Measurements from ENCODE around the gene WDR83.

The WDR83 gene

DNA sequence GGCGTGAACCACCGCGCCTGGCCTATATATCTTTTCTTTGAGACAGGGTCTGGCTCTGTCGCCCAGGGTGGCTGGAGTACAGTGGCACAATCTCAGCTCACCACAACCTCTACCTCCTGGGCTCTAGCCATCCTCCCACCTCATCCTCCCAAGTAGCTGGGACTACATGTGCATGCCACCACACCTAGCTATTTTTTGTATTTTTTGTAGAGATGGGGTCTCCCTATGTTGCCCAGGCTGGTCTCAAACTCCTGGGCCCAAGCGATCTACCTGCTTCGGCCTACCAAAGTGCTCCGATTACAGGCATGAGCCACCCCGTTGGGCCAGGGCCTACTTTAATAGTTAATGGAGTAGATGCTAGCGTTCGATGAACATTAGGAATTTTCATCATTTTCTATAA, 53.7 kb downstream of the WDR83 start:
- DNase-seq: no peak

DNA sequence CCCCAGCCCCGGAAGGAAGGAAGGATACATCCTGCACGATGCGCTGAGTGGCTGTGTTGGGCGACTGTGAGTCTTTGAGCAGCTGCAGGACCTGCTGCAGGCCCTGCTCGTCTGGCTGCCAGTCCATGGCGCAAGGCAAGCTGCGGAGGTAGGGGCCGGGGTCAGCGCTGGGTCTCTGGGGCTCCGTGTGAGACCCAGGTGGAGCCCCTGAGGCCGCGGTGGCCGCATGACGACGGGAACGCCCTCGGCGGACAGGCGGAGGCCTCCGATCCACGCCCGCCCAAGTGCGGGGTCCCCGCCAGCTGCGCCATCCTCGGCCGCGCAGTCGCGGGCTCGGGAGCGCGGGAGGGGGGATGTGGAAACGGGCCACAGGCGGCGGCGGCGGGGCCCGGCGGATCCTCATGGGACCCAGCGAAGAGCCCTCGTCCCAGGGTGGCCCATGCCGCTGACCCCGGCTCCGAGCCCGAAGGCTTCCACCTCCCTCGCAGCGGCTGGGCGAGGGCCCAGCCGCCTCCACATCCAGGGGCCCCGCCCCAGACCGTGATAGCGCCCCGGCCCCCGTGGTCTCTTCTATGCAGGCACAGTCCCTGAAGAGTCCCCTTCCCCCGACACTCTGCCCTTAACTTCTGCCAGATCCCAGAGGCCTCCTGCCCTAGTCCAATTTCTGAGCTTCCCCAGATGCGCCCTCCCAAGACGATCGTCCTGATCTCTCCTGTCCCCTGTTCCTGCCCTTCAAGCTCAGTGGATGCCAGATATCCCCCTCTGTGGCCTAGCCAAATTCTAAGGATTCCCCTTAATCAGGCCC, 54.4 kb downstream of the WDR83 start:
- no peak for DNase-seq

DNA sequence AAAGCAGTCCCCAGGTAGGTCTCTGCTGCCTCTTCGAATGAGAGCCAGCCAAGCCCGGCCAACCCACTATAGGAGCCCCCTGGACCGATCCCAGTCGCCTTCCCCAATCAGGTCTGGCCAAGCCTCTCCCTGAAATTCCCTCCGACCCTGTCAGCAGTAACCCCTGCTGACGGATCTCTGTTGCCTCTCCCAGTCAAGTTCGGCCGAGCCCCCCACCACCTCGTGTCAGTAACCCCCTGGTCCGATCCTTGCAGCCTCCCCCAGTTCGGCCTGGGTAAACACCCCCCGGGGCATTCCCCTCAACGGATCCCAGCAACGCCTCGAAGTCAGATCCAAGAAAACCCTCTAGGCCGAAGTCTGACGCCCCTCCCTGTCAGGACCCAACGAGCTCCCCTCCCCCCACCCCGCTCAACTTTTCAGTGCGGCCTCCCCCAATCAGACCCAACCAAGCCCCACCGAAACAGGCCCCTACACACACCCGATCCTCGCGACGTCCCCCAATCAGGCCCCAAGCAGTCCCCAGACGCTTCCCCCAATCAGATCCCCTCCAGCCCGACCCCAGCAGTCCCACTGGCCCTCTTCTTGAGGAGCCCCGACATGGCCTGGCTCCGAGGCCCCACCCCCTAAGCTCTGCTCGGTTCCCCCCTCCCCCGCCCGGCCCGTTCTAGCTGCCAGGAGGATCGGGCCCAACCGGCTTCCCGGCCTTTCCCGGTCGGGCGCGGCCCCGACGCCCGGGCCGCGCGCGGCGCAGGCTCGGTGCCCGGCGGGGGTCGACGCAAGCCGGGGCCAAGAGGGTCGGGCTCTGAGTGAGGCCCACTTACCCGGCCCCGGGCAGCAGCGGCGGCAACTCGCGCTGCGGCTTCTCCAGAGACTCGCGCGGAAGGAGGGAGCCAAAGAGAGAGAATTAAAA, 55.3 kb downstream of the WDR83 start:
- no peak for DNase-seq

DNA sequence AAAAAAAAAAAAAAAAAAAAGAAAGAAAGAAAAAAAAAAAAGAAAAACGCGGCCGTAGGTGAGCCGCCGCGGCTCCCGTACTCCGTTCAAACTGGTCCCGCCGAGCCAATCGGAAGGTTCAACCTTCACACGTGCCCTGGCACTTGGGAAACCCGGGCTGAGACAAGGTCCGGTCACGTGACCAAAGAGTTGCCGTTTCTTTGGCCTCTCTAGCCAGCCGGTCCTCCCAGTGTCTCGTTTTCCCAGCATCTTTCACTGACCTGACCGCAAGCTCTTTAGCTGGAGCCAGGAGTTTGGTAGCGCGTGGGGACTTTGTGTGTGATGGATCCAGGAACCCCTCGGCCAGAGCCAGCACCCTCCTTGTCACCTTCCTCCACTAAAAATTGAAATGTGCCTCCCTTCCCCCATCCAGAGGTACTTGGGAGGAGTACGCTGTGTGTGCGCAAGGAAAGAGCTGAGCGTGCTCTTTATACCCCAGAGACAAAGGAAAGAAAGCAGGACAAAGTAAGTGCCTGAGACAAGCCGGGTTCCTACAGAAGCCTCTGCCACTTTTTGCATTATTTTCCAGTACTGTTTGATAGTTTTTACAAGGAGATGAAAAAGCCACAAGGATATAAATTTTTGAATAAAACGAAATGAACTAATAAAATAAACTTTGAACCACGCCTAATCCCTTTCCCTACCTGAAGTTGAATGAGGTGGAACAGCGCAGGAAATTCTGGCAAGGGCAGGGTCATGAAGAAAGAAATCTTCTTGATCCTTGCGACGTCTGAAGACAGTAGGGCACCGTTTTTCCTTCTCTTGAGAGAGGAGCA, 56.2 kb downstream of the WDR83 start:
- peak; percentile 88 for DNase-seq

DNA sequence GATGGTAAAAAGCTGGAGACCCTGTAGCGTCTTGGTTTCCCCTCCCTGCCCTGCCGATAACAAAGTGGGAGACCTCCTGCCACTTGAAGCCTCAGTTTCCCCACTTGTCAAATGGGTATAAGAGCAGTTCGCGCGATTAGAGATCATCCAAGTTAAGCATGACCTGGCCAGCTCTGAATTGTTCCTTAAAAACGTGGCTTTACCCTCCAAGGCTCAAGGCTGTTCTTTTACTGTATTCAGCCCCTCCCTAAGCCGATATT, 56.7 kb downstream of the WDR83 start:
- no peak for DNase-seq

DNA sequence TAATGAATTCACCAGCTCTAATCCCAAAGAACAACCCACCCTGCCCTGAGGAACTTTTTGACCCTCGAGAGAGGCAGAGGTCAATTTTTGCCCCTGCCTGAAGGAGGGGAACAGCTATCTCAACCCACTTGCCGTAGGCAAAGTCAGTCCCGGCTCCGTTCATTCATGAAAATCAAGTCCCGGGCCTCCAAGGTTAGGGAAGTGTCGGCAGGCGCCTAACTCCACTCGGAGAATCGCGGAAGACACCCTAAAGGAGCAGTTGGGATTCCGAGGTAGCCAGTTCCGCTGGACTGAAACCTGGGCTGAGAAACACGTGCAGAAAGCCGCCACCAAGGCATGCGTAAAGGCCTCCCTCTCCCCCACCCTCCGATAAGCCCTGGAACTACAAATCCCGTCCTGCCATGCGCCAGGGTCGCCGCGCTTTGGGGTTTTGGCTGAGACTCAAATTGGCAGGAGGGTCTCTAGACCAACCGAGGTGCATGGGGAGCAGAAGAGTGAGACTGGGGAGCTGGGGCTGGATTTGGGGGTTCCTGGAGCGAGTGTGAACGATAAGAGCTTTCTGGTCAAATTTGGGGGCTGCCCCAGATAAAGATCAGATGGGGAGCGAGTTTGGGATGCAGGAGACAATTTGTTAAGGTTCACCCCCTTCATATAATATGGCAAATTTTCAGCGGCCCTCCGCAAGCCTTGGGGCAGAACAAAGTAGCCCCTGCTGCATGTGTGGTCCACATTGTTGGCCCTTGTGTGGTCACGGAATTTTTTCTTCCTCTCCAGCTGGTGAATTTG, 57.2 kb downstream of the WDR83 start, which contains the start of gene TNPO2:
TSS of gene TNPO2 (minus strand) at position 292 of the 786 bp plus-strand sequence. CDS start 2,955 bp downstream, outside the sequence.
- peak; percentile 8 for DNase-seq

Measured in NCI-H345 (cell line).